Adrenal gland (tissue), 12 donors: ENCODE measurements around the gene LRRC59. TPM values are rescaled to one million over a fixed set of nuclear protein-coding genes. Genes with fewer than 3 reads are reported as not detected.
"Not testable (repeated sequence)": the region's sequence is repeated elsewhere in the genome, so short reads cannot be mapped to it uniquely, and the experiment has no call there.

Experiments used
- DNase-seq, 7 donors: peaks; one replicate each; pipeline ENCODE4 v3.0.0-alpha.2; 2019 to 2020
- H3K27ac ChIP-seq, 5 donors: fragments of 200-600 bp; sonication (generic) in 4 of 5; 1 replicate in 3 of 5; 2 replicates in 2 of 5; pipeline versions ENCODE4 v1.5.1 to v1.8.0; 2016 to 2020; ENCODE audit warnings: mild to moderate bottlenecking in 1 of 5
- H3K27me3 ChIP-seq: fragments of 200-600 bp; 2 replicates; pipeline ENCODE4 v1.8.0; 2021
- H3K36me3 ChIP-seq, 2 donors: fragments of 200-600 bp; replicated peaks in 1 of 2; 1 replicate in 1 of 2; 2 replicates in 1 of 2; pipeline versions ENCODE4 v1.5.1 to v1.8.0; 2018 to 2022
- H3K4me1 ChIP-seq, 2 donors: fragments of 200-600 bp; replicated peaks in 1 of 2; 1 replicate in 1 of 2; 2 replicates in 1 of 2; pipeline versions ENCODE4 v1.5.1 to v1.8.0; 2018 to 2021
- H3K4me3 ChIP-seq, 4 donors: fragments of 200-600 bp; sonication (generic) in 3 of 4; one replicate each; pipeline ENCODE4 v1.5.1; 2016 to 2018
- H3K9me3 ChIP-seq, 3 donors: fragments of 200-600 bp; sonication (generic) in 1 of 3; replicated peaks in 1 of 3; 1 replicate in 2 of 3; 2 replicates in 1 of 3; pipeline versions ENCODE4 v1.5.1 to v1.8.0; 2016 to 2021
- CTCF ChIP-seq, 6 experiments: fragments of 450-650 bp in 4 of 6; fragments of 200-600 bp in 2 of 6; sonication (generic) in 1 of 6; IDR thresholded peaks; 1 replicate in 5 of 6; 2 replicates in 1 of 6; pipeline versions ENCODE4 v1.5.1 to v1.8.0; 2016 to 2021; ENCODE audit warnings: antibody characterized with exemption in 6 of 6, mild to moderate bottlenecking in 2 of 6, moderate library complexity in 1 of 6
- POLR2A ChIP-seq, 2 donors: fragments of 450-650 bp; IDR thresholded peaks; one replicate each; pipeline ENCODE4 v1.6.1; 2017; ENCODE audit warnings: antibody characterized with exemption in 2 of 2, mild to moderate bottlenecking in 2 of 2, moderate library complexity in 1 of 2
- WGBS, 4 donors: extraction: QIAGEN DNeasy Blood & Tissue Kit in 2 of 4; methylation state at CpG; one replicate each; pipeline versions ENCODE4 v1.1.5 to v1.1.7; 2013 to 2017; 5-methylcytosine and 5-hydroxymethylcytosine counted together
- intact Hi-C, 2 donors: fragments of 100-400 bp; cut with DNase I; formaldehyde crosslinking; loops; one replicate each; pipeline versions ENCODE4 v1.14.1 to v1.15.0; 2022 to 2023
- polyA plus RNA-seq, 3 donors: library from polyadenylated mRNA; stranded (reverse); fragments of 200-250 nt in 2 of 3; fragments of 350-450 nt in 1 of 3; fragmentation: Illumina TruSeq in 1 of 3; extraction: RNeasy Lipid Tissue Mini Kit (QIAGEN cat#74804) in 1 of 3; gene quantifications; one replicate each; pipeline ENCODE4 v1.2.3, GENCODE V29; 2013 to 2014
- total RNA-seq, 9 donors: library from RNA; depleted of rRNA in 4 of 9; stranded (reverse); fragments of >200 nt in 4 of 9; fragments of 120-200 nt in 1 of 9; fragmentation: NEBNext Ultra II Directional in 1 of 9; extraction: Animal tissue kit (Norgen Biotek cat#: 25700) in 1 of 9; gene quantifications; one replicate each; pipeline versions ENCODE4 v1.1.0 to v1.2.4, GENCODE V29; 2013 to 2023
- donor health status: healthy with polysubstance abuse.
- donor health status: Bipolar disorder and iron deficiency.
- donor health status: DM: yes; HTN: yes; CAD: no.
- donor health status: DM: no; HTN: no; CAD: no.
- donor health status: DM: no; HTN: no; CAD: no.
- donor health status: DM: yes; HTN: yes; CAD: no.

Gene LRRC59
- total and polyA plus RNA-seq, 12 donors = 38.0 to 337 (median 107) TPM

GRCh38 chr17:50421308-50422051 is 24.2 kb upstream of the LRRC59 start:
- Histone ChIP-seq H3K4me3 (peak overlapping the region in 2 of 4 donors; percentile 19 to 38), H3K27ac (peak overlapping the region; percentile 54 to 81 (median 68)), H3K9me3 (no peaks in the 10 kb centered on the region), H3K27me3 (no peaks in the 10 kb centered on the region), H3K4me1 (peaks cover 0 to 27% of the 10 kb centered on the region in 2 donors), H3K36me3 (no peaks in the 10 kb centered on the region)
- TF ChIP-seq POLR2A (IDR thresholded peaks at IDR 0.05) (no peak), CTCF (IDR thresholded peaks at IDR 0.05) (no peak)
- WGBS, 4 donors = 27 to 35% (median 31%) methylated on average over 3 of the region's 3 CpGs
- intact Hi-C loops = no loop called here
- DNase-seq = no peak

GRCh38 chr17:50420419-50421112 is 23.2 kb upstream of the LRRC59 start:
- Histone ChIP-seq H3K27me3 (no peaks in the 10 kb centered on the region), H3K36me3 (no peaks in the 10 kb centered on the region), H3K4me3 (peak overlapping the region in 1 of 4 donors; percentile 38), H3K27ac (peak overlapping the region in 3 of 5 donors; percentile 68 to 81 (median 80)), H3K9me3 (no peaks in the 10 kb centered on the region), H3K4me1 (peaks cover 0 to 24% of the 10 kb centered on the region in 2 donors)
- DNase-seq = no peak
- intact Hi-C loops = no loop called here
- TF ChIP-seq POLR2A (IDR thresholded peaks at IDR 0.05) (no peak), CTCF (IDR thresholded peaks at IDR 0.05) (no peak)
- 89 to 90% (median 89%) methylated on average over 5 to 6 of the region's 6 CpGs for WGBS, 4 donors

- H3K27ac ChIP-seq, H3K36me3 ChIP-seq, H3K9me3 ChIP-seq, H3K4me3 ChIP-seq, DNase-seq, intact Hi-C loops, H3K27me3 ChIP-seq: not testable (repeated sequence)
- peaks cover 0 to 15% of the 10 kb centered on the region in 2 donors for H3K4me1 ChIP-seq
- 96 to 99% (median 98%) methylated on average over 10 of the region's 10 CpGs for WGBS, 4 donors
Observed at GRCh38 chr17:50419577-50419976, 22.3 kb upstream of the LRRC59 start.

GRCh38 chr17:50414808-50415207 is 17.5 kb upstream of the LRRC59 start:
- TF ChIP-seq POLR2A (IDR thresholded peaks at IDR 0.05) (no peak), CTCF (IDR thresholded peaks at IDR 0.05) (no peak)
- Histone ChIP-seq H3K4me1 (no peaks in the 10 kb centered on the region), H3K4me3 (no peak overlapping the region), H3K9me3 (no peaks in the 10 kb centered on the region), H3K36me3 (no peaks in the 10 kb centered on the region), H3K27me3 (no peaks in the 10 kb centered on the region), H3K27ac (no peak overlapping the region)
- 81 to 85% (median 83%) methylated on average over 3 of the region's 3 CpGs for WGBS, 4 donors
- no peak for DNase-seq
- intact Hi-C loops = no loop called here
